ENCODE data around the gene MPPED2. TPM values are rescaled to one million over a fixed set of nuclear protein-coding genes. Genes with fewer than 3 reads are reported as not detected.
A peak's percentile ranks its signal among the peaks of the same experiment; 100 is the strongest.

Gene MPPED2
- total and polyA plus RNA-seq, 8 donors: 2.0 to 5.0 (median 3.8) TPM

- Histone ChIP-seq H3K4me1 (no peaks in the 10 kb centered on the region), H3K9me3 (no peaks in the 10 kb centered on the region), H3K27ac (no peak overlapping the region), H3K36me3 (no peaks in the 10 kb centered on the region), H3K4me3 (no peak overlapping the region), H3K27me3 (no peaks in the 10 kb centered on the region)
- DNase-seq (no peak), FAIRE-seq (no peak), ATAC-seq (no peak)
- TF ChIP-seq, protein P1, sequence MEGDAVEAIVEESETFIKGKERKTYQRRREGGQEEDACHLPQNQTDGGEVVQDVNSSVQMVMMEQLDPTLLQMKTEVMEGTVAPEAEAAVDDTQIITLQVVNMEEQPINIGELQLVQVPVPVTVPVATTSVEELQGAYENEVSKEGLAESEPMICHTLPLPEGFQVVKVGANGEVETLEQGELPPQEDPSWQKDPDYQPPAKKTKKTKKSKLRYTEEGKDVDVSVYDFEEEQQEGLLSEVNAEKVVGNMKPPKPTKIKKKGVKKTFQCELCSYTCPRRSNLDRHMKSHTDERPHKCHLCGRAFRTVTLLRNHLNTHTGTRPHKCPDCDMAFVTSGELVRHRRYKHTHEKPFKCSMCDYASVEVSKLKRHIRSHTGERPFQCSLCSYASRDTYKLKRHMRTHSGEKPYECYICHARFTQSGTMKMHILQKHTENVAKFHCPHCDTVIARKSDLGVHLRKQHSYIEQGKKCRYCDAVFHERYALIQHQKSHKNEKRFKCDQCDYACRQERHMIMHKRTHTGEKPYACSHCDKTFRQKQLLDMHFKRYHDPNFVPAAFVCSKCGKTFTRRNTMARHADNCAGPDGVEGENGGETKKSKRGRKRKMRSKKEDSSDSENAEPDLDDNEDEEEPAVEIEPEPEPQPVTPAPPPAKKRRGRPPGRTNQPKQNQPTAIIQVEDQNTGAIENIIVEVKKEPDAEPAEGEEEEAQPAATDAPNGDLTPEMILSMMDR (IDR thresholded peaks at IDR 0.05): no peak
- 55 to 70% methylated on average over 3 of the region's 3 CpGs for WGBS, 2 donors
- intact Hi-C loops (cut with DNase I): no loop called here
These were observed 9.8 kb upstream of the MPPED2 start for GRCh38 chr11:30595934-30596333.

GRCh38 chr11:30594646-30595411 is 8.7 kb upstream of the MPPED2 start:
- no peak for FAIRE-seq
- WGBS, 2 donors: 45 to 46% methylated on average over 8 of the region's 8 CpGs
- Histone ChIP-seq H3K27me3 (no peaks in the 10 kb centered on the region), H3K9me3 (no peaks in the 10 kb centered on the region), H3K27ac (no peak overlapping the region), H3K36me3 (no peaks in the 10 kb centered on the region), H3K4me1 (no peaks in the 10 kb centered on the region), H3K4me3 (no peak overlapping the region)
- DNase-seq: no peak
- intact Hi-C loops (cut with DNase I): no loop called here
- no peak for ATAC-seq
- TF ChIP-seq, protein P1 (IDR thresholded peaks at IDR 0.05): no peak

- no peaks in the 10 kb centered on the region for H3K27me3 ChIP-seq
- intact Hi-C loops (cut with DNase I): no loop called here
- WGBS, 2 donors: 31 to 60% methylated on average over 1 of the region's 1 CpG
These were observed 1.2 kb upstream of the MPPED2 start for GRCh38 chr11:30587269-30587812.

GRCh38 chr11:30585892-30586250 is 282 bp downstream of the MPPED2 start:
- H3K4me1 ChIP-seq: no peaks in the 10 kb centered on the region
- ATAC-seq (peak; percentile 61 to 69 (median 64)), DNase-seq (peak; percentile 13 to 75 (median 36)), FAIRE-seq (no peak)
- intact Hi-C loops (cut with DNase I): no loop called here
- no peaks in the 10 kb centered on the region for H3K36me3 ChIP-seq
- H3K27me3 ChIP-seq: no peaks in the 10 kb centered on the region
- WGBS, 2 donors: 0 to 1% methylated on average over 25 to 42 of the region's 42 CpGs
- TF ChIP-seq, protein P1 (IDR thresholded peaks at IDR 0.05): no peak
- no peaks in the 10 kb centered on the region for H3K9me3 ChIP-seq
- peak overlapping the region; percentile 28 to 83 (median 56) for H3K4me3 ChIP-seq
- H3K27ac ChIP-seq: peak overlapping the region; percentile 33 to 84 (median 74)

More at GRCh38 chr11:30587269-30587812, 1.2 kb upstream of the MPPED2 start:
- Histone ChIP-seq H3K9me3 (no peaks in the 10 kb centered on the region), H3K4me3 (no peak overlapping the region), H3K27ac (no peak overlapping the region), H3K4me1 (no peaks in the 10 kb centered on the region), H3K36me3 (no peaks in the 10 kb centered on the region)
- DNase-seq: no peak
- no peak for ATAC-seq
- TF ChIP-seq, protein P1 (IDR thresholded peaks at IDR 0.05): no peak
- no peak for FAIRE-seq

Measured in pancreas (tissue), 10 donors.